ENCODE data around the gene CASD1.

Gene CASD1

GRCh38 chr7:94512735-94513564 is 3.3 kb downstream of the CASD1 start:
- no peak for DNase-seq

GRCh38 chr7:94513565-94513860 is 3.9 kb downstream of the CASD1 start:
- DNase-seq: no peak

- DNase-seq: no peak
Measured at GRCh38 chr7:94514140-94514889, 4.7 kb downstream of the CASD1 start.

GRCh38 chr7:94514917-94515316 is 5.3 kb downstream of the CASD1 start:
- no peak for DNase-seq

- no peak for DNase-seq
Measured at GRCh38 chr7:94525923-94526322, 16.3 kb downstream of the CASD1 start.

GRCh38 chr7:94529516-94529915 is 19.9 kb downstream of the CASD1 start:
- DNase-seq: no peak

- no peak for DNase-seq
Measured at GRCh38 chr7:94530109-94530508, 20.5 kb downstream of the CASD1 start.

GRCh38 chr7:94532676-94533075 is 23.1 kb downstream of the CASD1 start:
- no peak for DNase-seq

- no peak for DNase-seq
Measured at GRCh38 chr7:94540428-94540827, 30.8 kb downstream of the CASD1 start.

- no peak for DNase-seq
Measured at GRCh38 chr7:94547126-94547525, 37.5 kb downstream of the CASD1 start.

GRCh38 chr7:94556028-94556427 is 46.4 kb downstream of the CASD1 start:
- DNase-seq: no peak

GRCh38 chr7:94557215-94557614 is 47.6 kb downstream of the CASD1 start:
- no peak for DNase-seq

GRCh38 chr7:94559972-94560371 is 50.4 kb downstream of the CASD1 start:
- DNase-seq: no peak

GRCh38 chr7:94561841-94562514 is 52.4 kb downstream of the CASD1 start:
- no peak for DNase-seq

GRCh38 chr7:94562525-94562924 is 52.9 kb downstream of the CASD1 start:
- no peak for DNase-seq

GRCh38 chr7:94565247-94565894 is 55.8 kb downstream of the CASD1 start:
- no peak for DNase-seq

- no peak for DNase-seq
Measured at GRCh38 chr7:94567396-94567795, 57.8 kb downstream of the CASD1 start.

GRCh38 chr7:94571816-94572215 is 62.2 kb downstream of the CASD1 start:
- DNase-seq: no peak

- DNase-seq: no peak
Measured at GRCh38 chr7:94575646-94576045, 66.0 kb downstream of the CASD1 start.

GRCh38 chr7:94576316-94576715 is 66.7 kb downstream of the CASD1 start:
- no peak for DNase-seq

GRCh38 chr7:94577357-94577756 is 67.7 kb downstream of the CASD1 start:
- no peak for DNase-seq

- no peak for DNase-seq
Measured at GRCh38 chr7:94578614-94579013, 69.0 kb downstream of the CASD1 start.

Data from anterior cingulate cortex (tissue), 58 donors.